Stimulated activated naive CD8-positive, alpha-beta T cell treated with anti-CD3 and anti-CD28 coated beads, Interleukin-15, amount 100 ng/mL, for 72 hours (primary cell): ENCODE measurements around the gene RSAD2.
"Not testable (repeated sequence)": the region's sequence is repeated elsewhere in the genome, so short reads cannot be mapped to it uniquely, and the experiment has no call there.

ENCODE experiments used
- ATAC-seq: fragments of 150-1000 bp; cut with Tn5 transposase; 2 replicates; pipeline ENCODE4 v1.10.0; 2021; ENCODE audit warnings: mild to moderate bottlenecking, moderate library complexity
- DNase-seq, 2 donors: peaks; one replicate each; pipeline ENCODE4 v3.0.0; 2021 to 2022
- H3K27ac Mint-ChIP-seq, 2 donors: one replicate each; pipeline ENCODE4 v1.8.0; 2022; ENCODE audit warnings: mild to moderate bottlenecking in 2 of 2, mixed read lengths in 2 of 2, moderate library complexity in 2 of 2
- H3K27me3 Mint-ChIP-seq: one replicate; pipeline ENCODE4 v1.8.0; 2022; ENCODE audit warnings: mixed read lengths
- H3K4me1 Mint-ChIP-seq: one replicate; pipeline ENCODE4 v1.8.0; 2022; ENCODE audit warnings: mild to moderate bottlenecking, mixed read lengths
- H3K4me3 Mint-ChIP-seq, 2 donors: one replicate each; pipeline ENCODE4 v1.8.0; 2022; ENCODE audit warnings: mild to moderate bottlenecking in 2 of 2, mixed read lengths in 2 of 2, moderate library complexity in 1 of 2
- H3K9me3 Mint-ChIP-seq, 2 donors: one replicate each; pipeline ENCODE4 v1.8.0; 2022; ENCODE audit warnings: mixed read lengths in 2 of 2

RSAD2 gene

GRCh38 chr2:6854416-6854815 is 23.2 kb upstream of the RSAD2 start:
- H3K4me1 Mint-ChIP-seq: no peaks in the 10 kb centered on the region
- no peaks in the 10 kb centered on the region for H3K27me3 Mint-ChIP-seq

GRCh38 chr2:6855860-6856547 is 21.6 kb upstream of the RSAD2 start:
- H3K9me3 Mint-ChIP-seq: peaks cover 17 to 27% of the 10 kb centered on the region in 2 donors
- no peak overlapping the region for H3K27ac Mint-ChIP-seq
- H3K4me3 Mint-ChIP-seq: no peak overlapping the region
- no peak for ATAC-seq
- H3K4me1 Mint-ChIP-seq: no peaks in the 10 kb centered on the region
- no peak for DNase-seq
- no peaks in the 10 kb centered on the region for H3K27me3 Mint-ChIP-seq

More at GRCh38 chr2:6854416-6854815, 23.2 kb upstream of the RSAD2 start:
- no peak overlapping the region for H3K4me3 Mint-ChIP-seq
- H3K9me3 Mint-ChIP-seq: peaks cover 15 to 17% of the 10 kb centered on the region in 2 donors
- DNase-seq: no peak
- ATAC-seq: no peak
- H3K27ac Mint-ChIP-seq: no peak overlapping the region

- ATAC-seq (no peak), DNase-seq (no peak)
- Mint-ChIP-seq H3K27ac (no peak overlapping the region), H3K27me3 (no peaks in the 10 kb centered on the region), H3K4me3 (no peak overlapping the region), H3K9me3 (peaks cover 20 to 27% of the 10 kb centered on the region in 2 donors), H3K4me1 (no peaks in the 10 kb centered on the region)
These were observed 21.0 kb upstream of the RSAD2 start for GRCh38 chr2:6856548-6856920.

GRCh38 chr2:6858466-6859027 is 19.0 kb upstream of the RSAD2 start:
- not testable (repeated sequence) for H3K4me1 Mint-ChIP-seq, H3K4me3 Mint-ChIP-seq, ATAC-seq

GRCh38 chr2:6860296-6860695 is 17.3 kb upstream of the RSAD2 start:
- Mint-ChIP-seq H3K27ac (no peak overlapping the region), H3K27me3 (no peaks in the 10 kb centered on the region)

More at GRCh38 chr2:6858466-6859027, 19.0 kb upstream of the RSAD2 start:
- not testable (repeated sequence) for H3K27ac Mint-ChIP-seq, H3K27me3 Mint-ChIP-seq, DNase-seq
- H3K9me3 Mint-ChIP-seq: peaks cover 27% of the 10 kb centered on the region in 2 donors

GRCh38 chr2:6863792-6864191 is 13.8 kb upstream of the RSAD2 start:
- Mint-ChIP-seq H3K9me3 (peaks cover 12 to 17% of the 10 kb centered on the region in 2 donors), H3K4me3 (no peak overlapping the region), H3K4me1 (peaks cover 23% of the 10 kb centered on the region), H3K27me3 (no peaks in the 10 kb centered on the region), H3K27ac (no peak overlapping the region)
- no peak for DNase-seq
- ATAC-seq: no peak

More at GRCh38 chr2:6860296-6860695, 17.3 kb upstream of the RSAD2 start:
- DNase-seq (no peak), ATAC-seq (no peak)
- Mint-ChIP-seq H3K4me3 (no peak overlapping the region), H3K4me1 (peaks cover 7% of the 10 kb centered on the region), H3K9me3 (peaks cover 25 to 27% of the 10 kb centered on the region in 2 donors)

GRCh38 chr2:6864231-6864754 is 13.3 kb upstream of the RSAD2 start:
- no peak for ATAC-seq
- peaks cover 10 to 14% of the 10 kb centered on the region in 2 donors for H3K9me3 Mint-ChIP-seq
- no peak for DNase-seq
- no peaks in the 10 kb centered on the region for H3K27me3 Mint-ChIP-seq
- H3K4me1 Mint-ChIP-seq: peaks cover 23% of the 10 kb centered on the region
- peak overlapping the region in 1 of 2 donors; percentile 13 for H3K27ac Mint-ChIP-seq
- H3K4me3 Mint-ChIP-seq: peak overlapping the region; percentile 70 to 72

GRCh38 chr2:6864923-6865345 is 12.6 kb upstream of the RSAD2 start:
- Mint-ChIP-seq H3K4me3 (peak overlapping the region; percentile 70 to 72), H3K27me3 (no peaks in the 10 kb centered on the region), H3K4me1 (peaks cover 23% of the 10 kb centered on the region), H3K9me3 (peaks cover 8 to 10% of the 10 kb centered on the region in 2 donors), H3K27ac (peak overlapping the region; percentile 13 to 43)
- DNase-seq: no peak
- peak; percentile 24 for ATAC-seq

- H3K27ac Mint-ChIP-seq: peak within 1 kb of the TSS; percentile 90 to 97
- peak; percentile 86 for ATAC-seq
- peak; percentile 84 to 88 for DNase-seq
- H3K9me3 Mint-ChIP-seq: peaks cover 2 to 10% of the 10 kb centered on the region in 2 donors
- H3K4me1 Mint-ChIP-seq: peaks cover 23% of the 10 kb centered on the region
- no peaks in the 10 kb centered on the region for H3K27me3 Mint-ChIP-seq
- peak within 1 kb of the TSS; percentile 87 to 99 for H3K4me3 Mint-ChIP-seq
These were observed 12.0 kb upstream of the RSAD2 start, which contains the start of gene CMPK2 for GRCh38 chr2:6865346-6866274. Gene CMPK2, minus strand, starts transcription at chr2:6865907. Its CDS starts 211 bp downstream, at chr2:6865696.

- Mint-ChIP-seq H3K4me1 (peaks cover 23% of the 10 kb centered on the region), H3K4me3 (peak overlapping the region; percentile 87 to 99), H3K9me3 (peaks cover 0 to 10% of the 10 kb centered on the region in 2 donors), H3K27me3 (no peaks in the 10 kb centered on the region), H3K27ac (peak overlapping the region; percentile 90 to 97)
- peak in 1 of 2 donors; percentile 35 for DNase-seq
- peak; percentile 66 for ATAC-seq
These were observed 11.3 kb upstream of the RSAD2 start for GRCh38 chr2:6866275-6866671.

- Mint-ChIP-seq H3K27ac (peak overlapping the region in 1 of 2 donors; percentile 72), H3K4me3 (peak overlapping the region in 1 of 2 donors; percentile 99)
- ATAC-seq: no peak
These were observed 10.6 kb upstream of the RSAD2 start for GRCh38 chr2:6866982-6867381.

GRCh38 chr2:6872394-6872793 is 5.2 kb upstream of the RSAD2 start:
- Mint-ChIP-seq H3K27me3 (no peaks in the 10 kb centered on the region), H3K4me1 (peaks cover 27% of the 10 kb centered on the region), H3K27ac (peak overlapping the region in 1 of 2 donors; percentile 67), H3K4me3 (peak overlapping the region; percentile 21 to 63), H3K9me3 (peaks cover 4 to 8% of the 10 kb centered on the region in 2 donors)
- no peak for DNase-seq
- ATAC-seq: no peak

More at GRCh38 chr2:6866982-6867381, 10.6 kb upstream of the RSAD2 start:
- Mint-ChIP-seq H3K27me3 (no peaks in the 10 kb centered on the region), H3K9me3 (peaks cover 0 to 3% of the 10 kb centered on the region in 2 donors), H3K4me1 (peaks cover 23% of the 10 kb centered on the region)
- DNase-seq: no peak

- H3K27me3 Mint-ChIP-seq: no peaks in the 10 kb centered on the region
- peaks cover 42% of the 10 kb centered on the region for H3K4me1 Mint-ChIP-seq
- no peak overlapping the region for H3K27ac Mint-ChIP-seq
- H3K9me3 Mint-ChIP-seq: peaks cover 4 to 8% of the 10 kb centered on the region in 2 donors
- ATAC-seq (no peak), DNase-seq (no peak)
- no peak overlapping the region for H3K4me3 Mint-ChIP-seq
These were observed 3.5 kb upstream of the RSAD2 start for GRCh38 chr2:6874032-6874431.

GRCh38 chr2:6876309-6876708 is 1.3 kb upstream of the RSAD2 start:
- peaks cover 4 to 8% of the 10 kb centered on the region in 2 donors for H3K9me3 Mint-ChIP-seq
- no peaks in the 10 kb centered on the region for H3K27me3 Mint-ChIP-seq
- peaks cover 64% of the 10 kb centered on the region for H3K4me1 Mint-ChIP-seq
- H3K4me3 Mint-ChIP-seq: no peak overlapping the region
- no peak for ATAC-seq
- DNase-seq: no peak
- H3K27ac Mint-ChIP-seq: no peak overlapping the region

GRCh38 chr2:6878549-6878948 is 972 bp downstream of the RSAD2 start:
- H3K9me3 Mint-ChIP-seq: peaks cover 4 to 8% of the 10 kb centered on the region in 2 donors
- peak overlapping the region; percentile 39 to 83 for H3K4me3 Mint-ChIP-seq
- peak overlapping the region in 1 of 2 donors; percentile 17 for H3K27ac Mint-ChIP-seq
- H3K4me1 Mint-ChIP-seq: peaks cover 49% of the 10 kb centered on the region
- no peaks in the 10 kb centered on the region for H3K27me3 Mint-ChIP-seq
- no peak for ATAC-seq
- no peak for DNase-seq
